Measurements from ENCODE around the gene CLEC18C. TPM values are rescaled to one million over a fixed set of nuclear protein-coding genes. Genes with fewer than 3 reads are reported as not detected.
"Not testable (repeated sequence)": the region's sequence is repeated elsewhere in the genome, so short reads cannot be mapped to it uniquely, and the experiment has no call there.

The CLEC18C gene
- total RNA-seq (ENCODE audit: low replicate concordance): 0.09 and 0.90 TPM in 2 replicates

- DNase-seq (ENCODE audit: low read depth); H3K4me3 ChIP-seq (ENCODE audit: low read depth, low read length): not testable (repeated sequence)
Observed at GRCh38 chr16:70173212-70173837, at the start of gene CLEC18C. Gene CLEC18C (plus strand): TSS chr16:70173787. CDS start chr16:70174279, 492 bp downstream.

- DNase-seq (ENCODE audit: low read depth); H3K4me3 ChIP-seq (ENCODE audit: low read depth, low read length): not testable (repeated sequence)
Observed at GRCh38 chr16:70123822-70124221, 49.8 kb upstream of the CLEC18C start.

- DNase-seq (ENCODE audit: low read depth); H3K4me3 ChIP-seq (ENCODE audit: low read depth, low read length): not testable (repeated sequence)
Observed at GRCh38 chr16:70126226-70126625, 47.4 kb upstream of the CLEC18C start.

- H3K4me3 ChIP-seq (ENCODE audit: low read depth, low read length); DNase-seq (ENCODE audit: low read depth): not testable (repeated sequence)
Observed at GRCh38 chr16:70127706-70128105, 45.9 kb upstream of the CLEC18C start.

GRCh38 chr16:70128844-70129243 lies 44.7 kb upstream of the CLEC18C start:
- not testable (repeated sequence) for H3K4me3 ChIP-seq (ENCODE audit: low read depth, low read length); DNase-seq (ENCODE audit: low read depth)

- not testable (repeated sequence) for DNase-seq (ENCODE audit: low read depth); H3K4me3 ChIP-seq (ENCODE audit: low read depth, low read length)
Observed at GRCh38 chr16:70135796-70136195, 37.8 kb upstream of the CLEC18C start.

GRCh38 chr16:70136595-70136994 lies 37.0 kb upstream of the CLEC18C start:
- H3K4me3 ChIP-seq (ENCODE audit: low read depth, low read length); DNase-seq (ENCODE audit: low read depth): not testable (repeated sequence)

- not testable (repeated sequence) for DNase-seq (ENCODE audit: low read depth); H3K4me3 ChIP-seq (ENCODE audit: low read depth, low read length)
Observed at GRCh38 chr16:70142739-70143138, 30.8 kb upstream of the CLEC18C start.

GRCh38 chr16:70143231-70143895 lies 30.2 kb upstream of the CLEC18C start:
- H3K4me3 ChIP-seq (ENCODE audit: low read depth, low read length); DNase-seq (ENCODE audit: low read depth): not testable (repeated sequence)

- H3K4me3 ChIP-seq (ENCODE audit: low read depth, low read length); DNase-seq (ENCODE audit: low read depth): not testable (repeated sequence)
Observed at GRCh38 chr16:70147853-70148252, 25.7 kb upstream of the CLEC18C start.

- H3K4me3 ChIP-seq (ENCODE audit: low read depth, low read length); DNase-seq (ENCODE audit: low read depth): not testable (repeated sequence)
Observed at GRCh38 chr16:70148453-70148852, 25.1 kb upstream of the CLEC18C start.

GRCh38 chr16:70149296-70149695 lies 24.3 kb upstream of the CLEC18C start:
- DNase-seq (ENCODE audit: low read depth); H3K4me3 ChIP-seq (ENCODE audit: low read depth, low read length): not testable (repeated sequence)

- no peak for TF ChIP-seq CTCF (IDR thresholded peaks at IDR 0.05; ENCODE audit: insufficient read depth, low read length)
- no peak for DNase-seq (ENCODE audit: low read depth)
- no peak overlapping the region for H3K4me3 ChIP-seq (ENCODE audit: low read depth, low read length)
Observed at GRCh38 chr16:70151391-70151790, 22.2 kb upstream of the CLEC18C start.

All from fibroblast of the aortic adventitia (primary cell).